IPS-18c (cell line): ENCODE measurements around the gene CDH2.

Experiments
- H3K4me3 ChIP-seq: 2 replicates; pipeline ENCODE4 v1.7.0; 2013; ENCODE audit warnings: low read depth, mild to moderate bottlenecking, low read length, moderate library complexity; ENCODE audit not compliant: insufficient read depth
- H3K9me3 ChIP-seq: one replicate; pipeline ENCODE4 v1.6.1; 2013; ENCODE audit warnings: mild to moderate bottlenecking, low read length, moderate library complexity; ENCODE audit not compliant: control insufficient read depth, insufficient read depth

Gene CDH2

DNA sequence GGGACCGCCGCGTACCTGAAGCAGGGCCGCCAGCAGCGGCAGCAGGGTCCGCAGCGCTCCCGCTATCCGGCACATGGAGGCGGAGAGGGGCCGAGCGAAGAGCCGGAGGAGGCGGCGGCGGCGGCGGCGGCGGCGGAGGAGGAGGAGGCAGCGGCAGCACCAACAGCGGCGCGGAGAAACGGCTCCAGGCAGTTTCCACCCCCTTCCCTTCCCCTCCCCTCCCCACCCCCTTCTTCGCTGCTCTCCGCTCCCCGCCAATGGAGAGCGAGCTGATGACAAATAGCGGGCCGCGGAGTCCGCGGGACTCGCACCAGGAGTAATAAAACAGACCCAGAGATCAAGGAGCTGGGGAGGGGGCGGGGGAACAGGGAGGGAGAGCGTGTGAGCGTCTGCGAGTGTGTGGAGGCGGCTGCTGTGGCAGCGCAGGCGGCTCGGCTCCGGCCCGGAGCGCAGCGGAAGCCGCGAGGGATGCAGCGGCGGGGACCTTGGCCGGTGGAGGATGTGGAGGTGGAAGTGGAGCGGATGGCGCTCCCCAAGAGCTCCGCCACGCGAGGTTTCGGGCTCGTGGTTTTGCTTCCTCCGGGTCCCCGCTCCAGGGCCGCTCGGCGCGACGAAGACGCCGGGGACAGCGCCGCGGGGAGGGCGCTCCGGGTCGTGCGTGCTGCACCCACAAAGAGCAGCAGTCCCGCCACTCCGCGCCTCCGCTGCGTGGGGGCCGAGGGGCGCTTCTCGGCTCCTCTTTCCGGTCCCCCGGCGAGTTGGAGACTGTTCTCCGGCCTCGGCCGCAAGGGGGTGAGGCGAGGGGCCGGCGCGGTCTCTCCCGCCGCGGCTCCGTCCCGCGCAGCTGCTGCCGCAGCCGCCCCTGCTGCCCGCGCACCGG lies at the start of gene CDH2:
Gene CDH2 (minus strand): TSS at position 183 of the 880 bp plus-strand sequence. CDS start 108 bp downstream, at position 75.
- H3K4me3 ChIP-seq: peak within 1 kb of the TSS; percentile 66
- no peaks in the 10 kb centered on the region for H3K9me3 ChIP-seq

DNA sequence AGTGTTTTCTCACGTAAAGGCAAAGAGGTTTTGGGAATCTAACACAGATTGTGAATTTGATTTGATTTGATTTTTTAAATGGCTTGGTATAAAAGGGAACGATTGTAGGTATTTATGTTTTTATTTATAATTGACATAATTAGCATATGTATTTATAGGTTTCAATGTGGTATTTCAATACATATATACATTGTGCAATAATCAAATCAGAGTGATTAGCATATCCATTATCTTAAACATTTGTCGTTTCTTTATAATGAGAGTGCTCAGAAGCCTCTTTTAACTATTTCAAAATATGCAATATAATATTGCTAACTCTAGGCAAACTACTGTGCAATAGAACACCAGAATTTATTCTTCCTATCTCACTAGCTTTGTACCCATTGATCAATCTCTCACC lies 35.1 kb upstream of the CDH2 start:
- H3K4me3 ChIP-seq: no peak overlapping the region
- H3K9me3 ChIP-seq: no peaks in the 10 kb centered on the region

DNA sequence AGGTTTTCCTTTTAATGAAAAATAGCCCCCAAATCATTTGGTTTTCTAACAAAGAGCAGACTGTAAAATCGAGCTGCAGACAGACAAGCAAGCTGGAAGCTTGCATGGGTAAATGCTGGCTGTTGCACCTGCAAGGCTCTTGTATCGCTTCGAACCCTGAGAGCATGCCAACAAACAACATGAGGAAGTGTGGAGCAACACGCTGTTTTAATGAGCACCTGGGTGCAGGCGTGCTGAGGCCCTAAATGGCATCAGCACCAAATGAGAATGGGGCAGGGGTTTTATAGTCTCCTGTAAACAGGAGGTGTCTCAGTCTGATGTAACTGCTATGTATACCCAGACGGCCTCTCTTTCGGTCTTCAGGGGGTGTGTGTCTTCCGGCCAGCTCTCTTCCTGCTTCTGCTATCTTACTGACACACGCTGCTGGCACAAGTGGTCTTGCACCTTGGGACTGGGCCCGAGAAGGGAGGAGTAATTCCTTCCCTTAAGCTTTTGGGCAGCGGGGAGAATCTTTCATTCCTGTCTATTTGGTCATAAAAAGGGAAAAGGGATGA lies 31.9 kb upstream of the CDH2 start:
- Histone ChIP-seq H3K9me3 (no peaks in the 10 kb centered on the region), H3K4me3 (no peak overlapping the region)

DNA sequence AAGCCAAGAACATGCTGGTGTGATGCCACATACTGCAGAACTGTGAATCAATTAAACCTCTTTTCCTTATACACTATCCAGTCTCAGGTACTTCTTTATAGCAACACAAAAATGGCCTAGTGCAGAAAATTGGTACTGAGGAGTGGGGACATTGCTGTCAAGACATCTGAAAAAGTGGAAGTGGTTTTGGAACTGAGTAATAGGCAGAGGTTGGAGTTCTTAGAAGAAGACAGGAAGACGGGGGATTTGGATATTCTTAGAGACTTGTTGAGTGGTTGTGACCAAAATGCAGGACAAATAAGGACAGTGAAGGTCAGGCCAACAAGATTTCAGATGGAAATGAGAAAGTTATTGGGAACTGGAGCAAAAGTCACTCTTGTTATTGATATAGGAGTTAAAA lies 31.3 kb upstream of the CDH2 start:
- no peaks in the 10 kb centered on the region for H3K9me3 ChIP-seq
- H3K4me3 ChIP-seq: no peak overlapping the region

DNA sequence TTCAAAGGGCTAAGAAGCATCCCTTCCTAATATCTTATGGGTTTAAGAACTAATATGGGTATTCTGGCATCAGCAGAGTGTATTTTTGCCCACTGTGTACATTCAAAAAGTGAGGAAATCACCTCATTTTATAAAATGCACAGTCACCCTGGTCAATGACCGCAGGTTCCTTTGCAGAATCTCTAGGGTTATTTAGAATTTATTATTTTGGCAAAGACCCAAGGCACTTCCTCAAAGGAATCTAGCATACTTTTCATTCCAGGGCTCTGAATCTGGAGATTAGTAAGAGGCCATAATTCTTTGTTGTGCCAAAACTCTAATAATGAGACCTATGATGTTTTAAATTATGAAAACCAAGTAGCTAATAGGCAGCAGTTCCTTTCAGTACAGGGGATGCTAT lies 27.2 kb upstream of the CDH2 start:
- Histone ChIP-seq H3K4me3 (no peak overlapping the region), H3K9me3 (no peaks in the 10 kb centered on the region)

DNA sequence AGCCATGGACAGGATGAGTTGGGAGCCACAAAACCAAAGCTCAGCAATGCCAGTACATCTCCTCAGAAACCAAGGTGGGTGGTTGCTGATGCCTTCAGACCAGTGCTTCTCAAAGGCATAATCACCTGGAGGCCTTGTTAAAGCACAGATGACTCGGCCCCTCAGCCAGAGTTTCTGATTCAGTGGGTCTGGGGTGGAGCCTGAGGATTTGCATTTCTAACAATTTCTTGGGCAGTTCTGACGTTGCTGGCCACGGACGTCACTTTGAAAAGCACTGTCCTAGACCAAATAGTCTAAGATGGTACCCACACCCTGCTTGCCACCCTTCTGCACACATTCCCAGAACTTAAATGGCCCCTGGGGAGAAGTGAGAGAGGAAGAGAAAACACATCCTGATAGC lies 24.1 kb upstream of the CDH2 start:
- H3K4me3 ChIP-seq: no peak overlapping the region
- no peaks in the 10 kb centered on the region for H3K9me3 ChIP-seq

DNA sequence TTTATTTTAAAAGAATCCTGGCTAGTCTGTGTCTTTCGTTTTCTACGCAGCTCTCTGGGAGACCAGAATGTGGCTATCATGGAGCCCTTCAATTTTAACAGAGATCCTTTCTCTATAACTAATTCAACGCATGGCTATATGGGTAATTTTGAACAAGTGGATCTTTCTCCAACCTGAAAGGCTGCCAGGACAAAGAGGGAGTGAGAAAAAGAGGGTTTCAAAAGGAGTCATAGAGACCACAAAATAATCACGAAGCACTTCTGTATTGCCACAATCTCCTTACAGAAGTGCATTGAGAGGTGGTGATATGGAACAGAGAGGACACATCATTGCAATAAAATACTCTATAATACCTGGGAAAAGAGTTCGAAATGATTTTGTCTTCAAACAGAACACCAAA lies 21.7 kb upstream of the CDH2 start:
- Histone ChIP-seq H3K4me3 (no peak overlapping the region), H3K9me3 (no peaks in the 10 kb centered on the region)

DNA sequence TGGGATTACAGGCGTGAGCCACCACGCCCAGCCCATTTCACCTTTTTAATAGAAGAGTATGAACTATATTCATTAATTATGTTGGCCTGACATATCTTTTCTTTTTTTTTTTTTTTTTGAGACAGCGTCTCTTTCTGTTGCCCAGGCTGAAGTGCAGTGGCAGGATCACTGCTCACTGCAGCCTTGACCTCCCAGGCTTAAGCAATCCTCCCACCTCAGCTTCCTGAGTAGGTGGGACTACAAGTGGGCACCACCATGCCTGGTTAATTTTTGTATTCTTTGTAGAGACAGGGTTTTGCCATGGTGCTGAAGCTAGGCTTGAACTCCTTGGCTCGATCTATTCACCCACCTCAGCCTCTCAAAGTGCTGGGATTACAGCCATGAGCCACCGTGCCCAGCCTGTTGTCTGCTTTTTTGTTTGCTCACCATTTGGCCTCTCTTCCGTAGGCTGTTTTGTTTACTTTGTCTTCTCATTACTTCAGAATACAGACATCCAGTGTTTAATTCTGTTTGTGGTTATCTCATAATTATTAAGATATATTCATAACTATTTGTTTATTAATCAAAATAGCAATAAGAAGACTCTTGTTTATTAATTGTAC lies 16.3 kb upstream of the CDH2 start:
- Histone ChIP-seq H3K4me3 (no peak overlapping the region), H3K9me3 (no peaks in the 10 kb centered on the region)

DNA sequence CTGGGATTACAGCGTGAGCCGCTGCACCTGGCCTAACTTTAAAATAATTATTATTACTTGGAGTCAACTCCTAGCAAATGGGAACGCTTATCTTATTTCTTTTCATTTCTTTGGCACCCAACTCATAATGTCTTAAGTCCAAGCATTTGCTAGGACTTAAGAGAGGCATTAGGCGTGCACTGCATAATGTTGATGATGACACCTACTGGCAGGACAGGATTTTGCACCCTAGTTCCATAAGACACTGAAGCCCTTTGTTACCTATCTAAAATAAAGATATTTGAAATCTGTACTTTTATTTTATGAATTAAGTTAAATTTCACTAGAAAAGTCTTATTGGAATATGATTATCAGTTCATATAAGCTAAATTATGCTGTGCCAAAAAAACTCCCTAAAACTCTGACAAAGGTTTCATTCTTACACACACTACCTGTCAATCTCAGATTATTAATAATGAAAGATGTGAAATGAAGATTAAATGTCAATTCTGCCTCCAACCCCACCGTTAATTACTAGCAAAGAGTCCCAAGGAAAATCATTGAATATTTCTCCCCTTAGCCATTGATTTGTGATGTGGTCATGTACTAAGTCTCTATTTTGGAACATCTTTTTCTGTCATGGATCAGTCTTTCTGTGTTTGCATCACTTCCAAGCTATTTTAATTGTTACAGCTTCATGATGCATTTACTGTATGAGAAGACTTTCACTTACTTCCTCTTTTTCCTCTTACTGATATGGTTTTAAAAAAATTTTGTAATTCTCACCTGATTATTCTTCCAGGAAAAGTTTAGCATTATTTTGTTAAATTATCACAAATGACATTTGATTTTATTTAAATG lies 12.7 kb upstream of the CDH2 start:
- no peak overlapping the region for H3K4me3 ChIP-seq
- H3K9me3 ChIP-seq: no peaks in the 10 kb centered on the region

DNA sequence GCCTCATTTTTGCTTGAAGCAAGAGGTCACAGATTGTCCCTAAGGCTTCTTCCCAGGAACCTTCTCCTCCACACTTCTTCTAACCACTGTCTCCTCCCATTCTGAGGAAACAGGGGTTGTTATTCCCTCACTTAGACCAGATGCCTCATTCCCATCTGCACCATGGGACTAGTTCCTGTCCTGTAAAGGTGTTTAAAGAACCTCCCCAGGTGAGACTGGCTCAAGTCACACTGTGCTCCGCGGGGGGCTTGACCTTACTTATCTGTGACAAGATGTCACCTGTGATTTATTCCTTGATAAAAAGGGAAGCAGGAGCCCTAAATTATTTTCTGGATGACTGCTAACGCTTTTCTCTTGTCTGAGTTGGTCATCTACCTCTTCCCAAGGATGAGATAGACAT lies 8.2 kb upstream of the CDH2 start:
- Histone ChIP-seq H3K9me3 (no peaks in the 10 kb centered on the region), H3K4me3 (no peak overlapping the region)

DNA sequence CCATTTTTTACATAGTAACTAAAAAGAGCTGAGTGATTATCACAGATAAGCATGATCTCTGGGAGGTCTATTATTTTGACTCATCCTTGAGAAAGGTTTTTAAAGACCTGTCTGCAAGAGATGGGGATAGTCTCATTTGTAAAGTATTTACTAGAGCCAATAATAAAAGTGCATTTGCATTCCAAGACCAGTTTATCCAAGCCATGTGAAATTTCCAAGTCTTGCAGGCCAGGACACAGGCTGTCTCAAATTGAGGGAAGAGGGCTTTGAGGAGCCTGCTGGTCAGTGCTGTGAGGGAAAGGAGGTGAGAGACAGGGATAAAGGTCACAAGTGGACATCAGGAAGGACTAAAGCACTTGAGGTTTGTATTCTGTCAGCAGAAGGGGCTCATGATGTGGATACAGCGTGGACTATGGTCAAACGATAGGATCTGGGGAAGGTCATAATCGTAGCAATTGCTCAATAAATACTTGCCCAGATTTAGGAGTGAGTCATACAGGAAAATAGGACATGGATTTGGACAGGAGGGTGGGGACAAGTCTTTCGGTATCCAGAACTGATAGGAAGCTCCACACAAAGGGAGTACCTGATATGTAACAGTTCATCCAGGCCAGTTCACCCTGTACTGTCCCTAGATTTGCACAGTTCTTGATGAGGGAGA lies 6.6 kb upstream of the CDH2 start:
- H3K4me3 ChIP-seq: no peak overlapping the region
- no peaks in the 10 kb centered on the region for H3K9me3 ChIP-seq

DNA sequence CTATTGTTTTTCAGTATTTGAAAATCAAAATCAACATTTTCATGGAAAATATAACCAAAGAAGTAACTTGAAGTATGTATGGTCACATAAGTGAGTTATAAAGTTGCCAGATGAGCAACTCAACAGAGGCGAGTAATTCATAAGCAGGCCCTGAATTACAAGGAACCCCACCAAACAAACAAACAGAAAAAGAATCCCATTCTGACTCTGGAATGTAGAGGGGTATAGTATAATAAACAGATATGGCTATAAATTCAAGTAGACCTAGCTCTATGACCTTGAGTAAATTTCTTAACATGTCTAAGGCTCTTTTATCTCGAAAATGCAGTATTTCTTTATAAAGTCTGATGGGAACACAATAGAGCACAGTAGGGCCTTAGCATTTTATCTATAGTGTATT lies 4.7 kb upstream of the CDH2 start:
- H3K9me3 ChIP-seq: no peaks in the 10 kb centered on the region
- H3K4me3 ChIP-seq: no peak overlapping the region

DNA sequence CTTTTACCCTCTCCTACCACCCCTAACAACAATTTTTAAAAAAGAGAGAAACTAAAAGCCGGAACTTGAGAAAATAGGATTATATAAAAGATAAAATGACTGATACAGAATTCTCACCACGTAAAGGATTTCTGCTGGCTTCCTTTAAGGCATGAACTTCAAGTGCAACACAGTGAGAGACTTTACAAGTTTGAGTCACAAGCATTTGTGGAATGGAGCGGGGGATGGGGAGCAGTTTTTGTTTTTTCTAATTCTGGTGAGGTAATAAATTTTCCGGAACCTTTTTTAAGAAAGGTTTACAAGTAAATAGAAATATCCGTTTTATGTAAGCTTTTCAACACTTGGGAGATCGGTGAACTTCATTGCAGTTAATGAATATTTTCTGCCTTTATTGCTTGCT lies 1.8 kb upstream of the CDH2 start:
- peak overlapping the region; percentile 62; the same call in 1 of the 2 replicates for H3K4me3 ChIP-seq
- H3K9me3 ChIP-seq: no peaks in the 10 kb centered on the region

DNA sequence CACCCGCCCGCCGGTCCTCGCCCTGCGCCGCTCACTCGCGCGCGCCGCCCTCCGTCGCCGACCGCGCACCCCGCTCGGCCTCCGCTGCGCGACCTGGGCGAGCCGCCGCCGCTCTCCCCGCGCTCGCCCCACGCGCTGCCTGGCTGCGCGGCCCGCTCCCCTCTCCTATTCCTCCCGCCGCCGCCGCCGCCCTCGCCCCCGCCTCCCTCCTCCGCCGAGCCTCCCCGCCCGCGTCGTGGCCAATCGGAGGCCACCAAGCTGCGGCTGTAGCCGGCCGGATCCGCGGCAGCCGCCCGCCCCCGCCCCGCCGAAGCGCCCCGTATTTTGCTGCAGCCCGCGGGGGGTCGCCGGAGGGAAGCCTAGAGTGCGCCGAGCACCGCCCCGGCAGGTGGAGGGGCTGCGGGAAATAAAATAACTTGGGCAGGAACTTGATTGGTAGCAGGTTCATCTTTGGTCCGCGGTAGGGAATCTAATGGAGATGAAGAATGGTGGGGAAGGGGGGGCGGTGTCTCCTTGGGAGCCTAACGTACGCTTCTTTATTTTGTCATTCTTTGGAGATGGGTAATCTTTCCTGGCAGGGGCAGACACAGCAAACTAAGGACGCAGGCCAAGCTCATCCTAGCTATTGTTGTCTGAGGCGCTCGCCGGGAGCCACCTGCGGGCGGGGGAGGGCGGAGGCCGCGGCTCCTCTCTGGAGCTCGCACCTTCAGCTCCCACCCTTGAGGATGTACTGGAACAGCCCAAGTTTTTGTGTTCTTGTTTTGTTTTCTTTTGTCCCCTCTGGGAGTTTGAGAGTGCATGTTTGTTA lies 1.1 kb upstream of the CDH2 start:
- H3K9me3 ChIP-seq: no peaks in the 10 kb centered on the region
- peak overlapping the region; percentile 62 for H3K4me3 ChIP-seq

DNA sequence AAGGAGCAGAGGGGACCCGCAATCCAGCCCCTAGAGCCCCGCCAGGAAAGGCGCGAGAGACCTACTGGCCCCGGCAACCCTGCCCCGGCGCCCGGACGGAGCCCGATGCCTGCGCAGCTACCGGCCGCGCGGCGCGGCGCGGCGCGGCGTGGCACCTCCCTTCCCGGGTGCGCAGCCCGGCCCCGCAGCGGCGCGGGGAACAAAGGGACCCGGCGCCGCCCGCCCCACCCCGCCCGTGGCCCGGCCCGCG lies 307 bp downstream of the CDH2 start:
- H3K4me3 ChIP-seq: peak overlapping the region; percentile 66
- no peaks in the 10 kb centered on the region for H3K9me3 ChIP-seq

DNA sequence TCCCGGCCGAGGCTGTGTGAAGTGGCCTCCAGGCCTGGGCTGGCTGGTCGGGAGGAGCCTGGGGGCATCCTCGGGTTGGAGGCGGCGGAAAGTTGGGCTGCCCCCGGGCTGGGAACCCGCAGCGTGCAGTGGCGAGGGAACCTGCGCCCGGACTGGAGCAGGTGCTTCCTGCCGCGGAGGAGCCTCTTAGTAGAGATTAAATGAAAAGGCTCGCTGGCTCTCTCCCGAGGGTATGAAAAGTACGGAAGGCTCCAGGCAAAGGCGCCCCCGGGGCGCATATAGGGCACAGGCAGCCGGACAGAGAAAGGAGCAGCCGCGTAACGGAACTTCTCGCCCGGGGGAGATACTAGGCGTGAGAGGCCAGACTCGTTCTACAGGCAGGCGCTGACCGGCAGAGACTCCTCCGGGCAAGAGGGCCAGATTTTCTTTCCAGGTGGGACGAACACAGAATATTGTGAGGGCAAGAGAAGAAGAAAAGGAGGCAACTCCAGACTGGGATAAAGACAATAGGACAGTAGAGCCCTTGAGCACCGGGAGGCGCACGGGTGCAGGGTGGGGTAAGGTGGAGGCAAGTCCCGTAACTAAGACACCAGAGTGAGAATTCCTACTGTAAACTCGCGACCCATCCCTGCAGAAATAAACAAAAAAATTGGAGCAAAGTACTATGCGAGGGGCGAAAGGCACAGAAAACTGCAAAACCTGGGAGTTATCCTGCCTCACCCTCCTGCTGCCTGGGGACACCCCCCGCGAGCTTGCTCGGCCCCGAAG lies 816 bp downstream of the CDH2 start:
- H3K9me3 ChIP-seq: no peaks in the 10 kb centered on the region
- H3K4me3 ChIP-seq: peak overlapping the region; percentile 66
